ENCODE measurements around the gene COX6B1. TPM values are rescaled to one million over a fixed set of nuclear protein-coding genes. Genes with fewer than 3 reads are reported as not detected.

COX6B1 gene
- total and polyA plus RNA-seq, 3 experiments from 2014 or later, result 433 to 753 (median 452) TPM

DNA sequence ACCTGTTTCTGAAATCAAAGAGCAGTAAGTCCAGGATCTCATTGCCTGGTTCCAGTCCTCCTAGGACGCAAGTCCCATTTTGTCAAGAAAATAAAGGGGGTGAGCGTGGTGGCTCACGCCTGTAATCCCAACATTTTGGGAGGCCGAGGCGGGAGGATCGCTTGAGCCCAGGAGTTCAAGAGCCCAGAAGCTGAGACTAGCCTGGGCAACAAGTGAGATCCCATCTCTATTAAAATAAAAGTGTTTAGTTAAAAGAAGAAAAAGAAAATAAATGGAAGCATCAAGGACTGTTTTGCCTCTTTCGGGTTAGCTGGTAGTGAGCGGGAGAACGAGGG is 35.9 kb upstream of the COX6B1 start:
- Histone ChIP-seq H3K4me3 (ENCODE audit: low read length) (peak overlapping the region; percentile 91), H3K4me1 (ENCODE audit: insufficient read depth, low read length) (peaks cover 31% of the 10 kb centered on the region), H3K27me3 (ENCODE audit: insufficient read depth, low read length, poor library complexity, severe bottlenecking) (no peaks in the 10 kb centered on the region), H3K27ac (ENCODE audit: low read depth, low read length) (peak overlapping the region; percentile 86), H3K36me3 (ENCODE audit: insufficient read depth, low read length) (no peaks in the 10 kb centered on the region), H3K9me3 (ENCODE audit: low read length) (no peaks in the 10 kb centered on the region)
- no peak for DNase-seq
- H3K27me3 Mint-ChIP-seq, result no peaks in the 10 kb centered on the region
- peaks cover 2 to 8% (median 4%) of the 10 kb centered on the region in 5 donors for H3K9me3 Mint-ChIP-seq
- H3K27ac Mint-ChIP-seq, result peak overlapping the region; percentile 41 to 95 (median 90)
- H3K4me1 Mint-ChIP-seq, result peaks cover 25 to 41% (median 31%) of the 10 kb centered on the region in 3 donors
- CTCF ChIA-PET, result interaction anchor here (0.8 to 1.6 kb wide), 2 partner anchors 64 to 107 kb away, joined by 3 to 4 read pairs; no protein-coding TSS in a partner anchor
- POLR2A ChIA-PET, result interaction anchor here (1.0 kb wide), 1 partner anchor 36 kb away, joined by 3 read pairs; the partner anchor contains the start of gene COX6B1
- peak overlapping the region; percentile 84 to 95 (median 87) for H3K4me3 Mint-ChIP-seq
- peaks cover 0 to 23% (median 6%) of the 10 kb centered on the region in 3 donors for H3K36me3 Mint-ChIP-seq

DNA sequence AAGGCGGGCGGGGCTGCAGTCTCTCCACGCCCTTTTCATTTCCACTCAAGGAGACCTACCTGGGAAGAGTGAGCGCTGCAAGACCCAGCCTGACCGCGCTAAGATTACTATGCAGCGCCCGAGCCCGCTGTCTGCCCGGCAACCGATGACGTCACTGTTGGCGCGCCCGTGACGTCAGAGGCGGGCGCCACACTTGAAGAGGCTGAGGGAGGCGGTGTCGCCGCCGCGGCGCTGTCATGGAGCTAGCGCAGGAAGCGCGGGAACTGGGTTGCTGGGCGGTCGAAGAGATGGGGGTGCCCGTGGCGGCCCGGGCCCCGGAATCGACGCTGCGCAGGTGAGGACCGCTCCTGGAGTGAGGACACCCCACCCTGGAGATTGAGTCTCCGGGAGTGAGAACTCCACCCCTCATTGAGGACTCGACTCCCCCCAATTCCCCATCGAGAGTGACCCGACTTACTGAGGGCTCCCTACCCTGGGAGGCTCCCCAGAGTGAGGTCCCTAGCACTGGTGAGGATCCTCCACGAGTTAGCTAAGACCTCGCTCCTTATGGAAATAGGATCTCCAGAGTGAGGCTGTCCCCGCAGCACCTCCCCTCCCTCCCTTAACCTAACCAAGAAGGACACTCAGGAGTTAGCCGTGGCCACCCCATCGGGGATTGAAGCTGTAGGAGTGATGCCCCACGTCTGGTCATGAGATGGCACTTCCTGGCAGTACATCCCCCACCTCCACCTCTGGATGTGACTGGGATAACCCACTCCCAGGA is 35.4 kb upstream of the COX6B1 start, which contains the start of gene HAUS5:
Gene HAUS5 (plus strand): TSS at position 177 of the 763 bp plus-strand sequence. CDS start 60 bp downstream, at position 237.
- peaks cover 25 to 41% (median 31%) of the 10 kb centered on the region in 3 donors for H3K4me1 Mint-ChIP-seq
- POLR2A ChIA-PET, result interaction anchor here (0.6 to 1.0 kb wide), 2 partner anchors 31 to 35 kb away, joined by 3 read pairs; partner anchors contain the start of gene COX6B1
- no peaks in the 10 kb centered on the region for H3K27me3 Mint-ChIP-seq

DNA sequence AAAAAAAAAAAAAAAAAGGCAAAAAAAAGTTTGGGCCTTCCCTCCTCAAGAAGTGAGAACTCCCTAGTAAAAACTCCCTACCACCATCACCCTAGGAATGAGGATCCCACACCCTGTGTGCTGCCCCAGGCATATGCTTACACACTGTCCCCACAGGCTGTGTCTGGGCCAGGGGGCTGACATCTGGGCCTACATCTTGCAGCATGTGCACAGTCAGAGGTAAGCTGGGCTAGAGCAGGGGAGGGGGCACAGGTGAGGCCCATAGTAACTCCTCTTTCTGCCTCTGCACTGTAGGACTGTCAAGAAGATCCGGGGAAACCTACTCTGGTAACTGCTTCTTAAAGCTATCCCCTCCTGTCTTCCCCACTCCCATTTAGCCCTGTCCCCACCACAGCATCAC is 34.5 kb upstream of the COX6B1 start:
- Histone ChIP-seq H3K4me3 (ENCODE audit: low read length) (no peak overlapping the region), H3K27ac (ENCODE audit: low read depth, low read length) (no peak overlapping the region), H3K9me3 (ENCODE audit: low read length) (no peaks in the 10 kb centered on the region), H3K4me1 (ENCODE audit: insufficient read depth, low read length) (peaks cover 31% of the 10 kb centered on the region), H3K36me3 (ENCODE audit: insufficient read depth, low read length) (no peaks in the 10 kb centered on the region), H3K27me3 (ENCODE audit: insufficient read depth, low read length, poor library complexity, severe bottlenecking) (no peaks in the 10 kb centered on the region)
- Mint-ChIP-seq H3K36me3 (peaks cover 0 to 33% (median 6%) of the 10 kb centered on the region in 3 donors), H3K4me1 (peaks cover 25 to 40% (median 26%) of the 10 kb centered on the region in 3 donors), H3K27me3 (no peaks in the 10 kb centered on the region), H3K9me3 (no peaks in the 10 kb centered on the region), H3K4me3 (peak overlapping the region; percentile 66 to 95 (median 84)), H3K27ac (peak overlapping the region in 6 of 8 donors; percentile 40 to 88 (median 79))
- ChIA-PET CTCF (interaction anchor here (0.7 to 1.6 kb wide), 3 partner anchors 11 to 333 kb away, joined by 3 to 4 read pairs (median 3); no protein-coding TSS in a partner anchor), POLR2A (no interaction called here)
- no peak for DNase-seq

More for the DNA sequence above, 35.4 kb upstream of the COX6B1 start, which contains the start of gene HAUS5:
- peak; percentile 93 to 96 (median 94) for DNase-seq
- H3K36me3 ChIP-seq (ENCODE audit: insufficient read depth, low read length), result no peaks in the 10 kb centered on the region
- Mint-ChIP-seq H3K9me3 (peaks cover 0 to 4% (median 0%) of the 10 kb centered on the region in 5 donors), H3K36me3 (peaks cover 0 to 28% (median 6%) of the 10 kb centered on the region in 3 donors), H3K4me3 (peak within 1 kb of the TSS; percentile 84 to 95 (median 87)), H3K27ac (peak within 1 kb of the TSS; percentile 54 to 95 (median 90))
- H3K9me3 ChIP-seq (ENCODE audit: low read length), result no peaks in the 10 kb centered on the region
- CTCF ChIA-PET, result interaction anchor here (0.7 to 1.6 kb wide), 4 partner anchors 10 to 334 kb away, joined by 3 to 4 read pairs (median 3); no protein-coding TSS in a partner anchor
- peaks cover 31% of the 10 kb centered on the region for H3K4me1 ChIP-seq (ENCODE audit: insufficient read depth, low read length)
- H3K4me3 ChIP-seq (ENCODE audit: low read length), result peak within 1 kb of the TSS; percentile 91
- no peaks in the 10 kb centered on the region for H3K27me3 ChIP-seq (ENCODE audit: insufficient read depth, low read length, poor library complexity, severe bottlenecking)
- H3K27ac ChIP-seq (ENCODE audit: low read depth, low read length), result peak within 1 kb of the TSS; percentile 86

DNA sequence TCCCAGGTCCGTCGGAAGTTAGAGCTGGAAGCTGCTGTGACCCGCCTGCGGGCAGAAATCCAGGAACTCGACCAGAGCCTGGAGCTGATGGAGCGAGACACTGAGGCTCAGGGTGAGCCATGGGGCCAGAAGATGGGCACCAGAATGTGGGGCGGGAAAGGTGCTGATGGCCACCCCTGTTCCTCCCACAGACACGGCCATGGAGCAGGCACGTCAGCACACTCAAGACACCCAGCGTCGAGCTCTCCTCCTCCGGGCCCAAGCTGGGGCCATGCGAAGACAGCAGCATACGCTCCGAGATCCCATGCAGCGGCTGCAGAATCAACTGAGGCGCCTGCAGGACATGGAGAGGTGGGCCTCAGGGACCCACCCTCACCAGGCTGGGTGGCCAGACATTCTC is 33.1 kb upstream of the COX6B1 start:
- peaks cover 15 to 29% (median 16%) of the 10 kb centered on the region in 3 donors for H3K4me1 Mint-ChIP-seq
- no peaks in the 10 kb centered on the region for H3K9me3 Mint-ChIP-seq
- Histone ChIP-seq H3K27ac (ENCODE audit: low read depth, low read length) (no peak overlapping the region), H3K4me1 (ENCODE audit: insufficient read depth, low read length) (peaks cover 23% of the 10 kb centered on the region), H3K27me3 (ENCODE audit: insufficient read depth, low read length, poor library complexity, severe bottlenecking) (no peaks in the 10 kb centered on the region), H3K4me3 (ENCODE audit: low read length) (no peak overlapping the region), H3K9me3 (ENCODE audit: low read length) (no peaks in the 10 kb centered on the region), H3K36me3 (ENCODE audit: insufficient read depth, low read length) (no peaks in the 10 kb centered on the region)
- peaks cover 0 to 38% (median 4%) of the 10 kb centered on the region in 3 donors for H3K36me3 Mint-ChIP-seq
- H3K4me3 Mint-ChIP-seq, result no peak overlapping the region
- DNase-seq, result no peak
- CTCF ChIA-PET, result interaction anchor here (0.7 to 1.2 kb wide), 2 partner anchors 8 to 16 kb away, joined by 3 read pairs; no protein-coding TSS in a partner anchor
- H3K27me3 Mint-ChIP-seq, result no peaks in the 10 kb centered on the region
- POLR2A ChIA-PET, result no interaction called here
- peak overlapping the region in 1 of 8 donors; percentile 67 for H3K27ac Mint-ChIP-seq

DNA sequence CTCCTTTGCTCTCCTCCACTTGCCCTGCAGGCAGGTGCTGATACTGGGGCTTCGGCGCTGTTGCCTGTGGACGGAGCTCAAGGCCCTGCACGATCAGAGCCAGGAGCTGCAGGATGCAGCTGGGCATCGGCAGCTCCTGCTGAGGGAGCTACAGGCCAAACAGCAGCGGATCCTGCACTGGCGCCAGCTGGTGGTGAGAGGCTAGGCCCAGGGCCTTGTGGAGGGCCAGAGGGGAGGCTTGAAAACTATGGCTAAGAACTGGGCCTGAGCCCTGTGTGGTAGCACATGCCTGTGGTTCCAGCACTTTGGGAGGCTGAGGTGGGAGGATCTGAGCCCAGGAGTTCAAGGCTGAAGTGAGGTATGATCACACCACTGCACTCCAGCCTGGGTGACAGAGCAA is 29.3 kb upstream of the COX6B1 start:
- ChIA-PET CTCF (no interaction called here), POLR2A (no interaction called here)
- no peak overlapping the region for H3K27ac ChIP-seq (ENCODE audit: low read depth, low read length)
- peaks cover 0 to 50% (median 8%) of the 10 kb centered on the region in 3 donors for H3K36me3 Mint-ChIP-seq
- peaks cover 0 to 1% (median under 1%) of the 10 kb centered on the region in 3 donors for H3K4me1 Mint-ChIP-seq
- peak overlapping the region in 1 of 8 donors; percentile 20 for H3K27ac Mint-ChIP-seq
- H3K36me3 ChIP-seq (ENCODE audit: insufficient read depth, low read length), result no peaks in the 10 kb centered on the region
- H3K4me1 ChIP-seq (ENCODE audit: insufficient read depth, low read length), result no peaks in the 10 kb centered on the region
- H3K4me3 Mint-ChIP-seq, result no peak overlapping the region
- H3K9me3 ChIP-seq (ENCODE audit: low read length), result no peaks in the 10 kb centered on the region
- peaks cover 0 to 1% of the 10 kb centered on the region in 2 donors for H3K27me3 Mint-ChIP-seq
- no peaks in the 10 kb centered on the region for H3K9me3 Mint-ChIP-seq
- H3K27me3 ChIP-seq (ENCODE audit: insufficient read depth, low read length, poor library complexity, severe bottlenecking), result no peaks in the 10 kb centered on the region
- no peak overlapping the region for H3K4me3 ChIP-seq (ENCODE audit: low read length)
- DNase-seq, result no peak

DNA sequence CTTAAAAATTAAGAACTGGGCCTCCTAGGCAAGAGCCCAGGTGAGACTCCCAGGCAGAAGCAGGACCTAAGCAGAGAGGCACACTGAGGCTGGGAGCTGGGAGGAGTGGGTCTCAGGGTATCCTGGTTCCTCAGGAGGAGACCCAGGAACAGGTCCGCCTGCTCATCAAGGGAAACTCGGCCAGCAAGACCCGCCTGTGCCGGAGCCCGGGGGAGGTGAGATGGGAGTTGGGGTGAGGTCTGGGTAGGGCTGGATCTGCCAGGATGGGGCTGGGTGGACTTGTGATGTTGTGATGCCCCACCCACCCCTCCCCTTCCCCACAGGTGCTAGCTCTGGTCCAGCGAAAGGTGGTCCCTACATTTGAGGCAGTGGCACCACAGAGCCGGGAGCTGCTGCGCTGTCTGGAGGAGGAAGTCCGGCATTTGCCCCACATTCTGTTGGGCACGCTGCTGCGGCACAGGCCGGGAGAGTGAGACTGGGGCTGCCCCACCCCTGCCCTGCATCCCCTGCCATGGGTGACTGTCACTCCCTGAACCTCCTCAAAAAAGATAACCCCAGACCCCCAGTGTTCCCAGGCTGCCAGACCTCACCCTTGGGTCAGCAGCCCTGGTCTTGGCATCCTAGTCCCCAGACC is 28.7 kb upstream of the COX6B1 start:
- Mint-ChIP-seq H3K9me3 (no peaks in the 10 kb centered on the region), H3K4me3 (no peak overlapping the region), H3K4me1 (no peaks in the 10 kb centered on the region), H3K27ac (no peak overlapping the region), H3K27me3 (peaks cover 0 to 1% of the 10 kb centered on the region in 2 donors), H3K36me3 (peaks cover 0 to 50% (median 8%) of the 10 kb centered on the region in 3 donors)
- H3K4me3 ChIP-seq (ENCODE audit: low read length), result no peak overlapping the region
- no peaks in the 10 kb centered on the region for H3K36me3 ChIP-seq (ENCODE audit: insufficient read depth, low read length)
- H3K27ac ChIP-seq (ENCODE audit: low read depth, low read length), result no peak overlapping the region
- no peaks in the 10 kb centered on the region for H3K4me1 ChIP-seq (ENCODE audit: insufficient read depth, low read length)
- CTCF ChIA-PET, result no interaction called here
- POLR2A ChIA-PET, result no interaction called here
- no peak for DNase-seq
- H3K9me3 ChIP-seq (ENCODE audit: low read length), result no peaks in the 10 kb centered on the region
- no peaks in the 10 kb centered on the region for H3K27me3 ChIP-seq (ENCODE audit: insufficient read depth, low read length, poor library complexity, severe bottlenecking)

DNA sequence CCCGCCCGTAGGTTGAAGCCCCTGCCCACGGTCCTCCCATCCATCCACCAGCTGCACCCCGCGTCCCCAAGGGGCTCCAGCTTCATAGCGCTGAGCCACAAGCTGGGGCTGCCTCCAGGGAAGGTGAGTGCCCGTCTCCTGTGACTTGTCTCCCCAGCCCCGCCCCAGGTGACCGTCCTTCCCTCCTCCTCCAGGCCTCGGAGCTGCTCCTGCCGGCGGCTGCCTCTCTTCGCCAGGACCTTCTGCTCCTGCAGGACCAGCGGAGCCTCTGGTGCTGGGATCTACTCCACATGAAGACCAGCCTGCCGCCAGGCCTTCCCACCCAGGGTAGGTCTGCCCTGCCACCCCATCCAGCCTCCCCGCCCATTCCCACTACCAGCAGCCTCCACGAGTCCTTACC is 28.1 kb upstream of the COX6B1 start:
- ChIA-PET POLR2A (no interaction called here), CTCF (no interaction called here)
- Mint-ChIP-seq H3K4me1 (no peaks in the 10 kb centered on the region), H3K27me3 (peaks cover 0 to 1% of the 10 kb centered on the region in 2 donors), H3K27ac (no peak overlapping the region), H3K4me3 (no peak overlapping the region), H3K36me3 (peaks cover 0 to 45% (median 8%) of the 10 kb centered on the region in 3 donors), H3K9me3 (no peaks in the 10 kb centered on the region)
- Histone ChIP-seq H3K27me3 (ENCODE audit: insufficient read depth, low read length, poor library complexity, severe bottlenecking) (no peaks in the 10 kb centered on the region), H3K4me3 (ENCODE audit: low read length) (no peak overlapping the region), H3K4me1 (ENCODE audit: insufficient read depth, low read length) (no peaks in the 10 kb centered on the region), H3K36me3 (ENCODE audit: insufficient read depth, low read length) (no peaks in the 10 kb centered on the region), H3K27ac (ENCODE audit: low read depth, low read length) (no peak overlapping the region), H3K9me3 (ENCODE audit: low read length) (no peaks in the 10 kb centered on the region)
- no peak for DNase-seq

Measured in CD8-positive, alpha-beta memory T cell (primary cell).